ENCODE results near the gene UGT1A1. TPM values are rescaled to one million over a fixed set of nuclear protein-coding genes. Genes with fewer than 3 reads are reported as not detected.

The UGT1A1 gene
- total RNA-seq, 4 donors from 2014 or later = 4.4 to 11.3 (median 6.9) TPM

DNA sequence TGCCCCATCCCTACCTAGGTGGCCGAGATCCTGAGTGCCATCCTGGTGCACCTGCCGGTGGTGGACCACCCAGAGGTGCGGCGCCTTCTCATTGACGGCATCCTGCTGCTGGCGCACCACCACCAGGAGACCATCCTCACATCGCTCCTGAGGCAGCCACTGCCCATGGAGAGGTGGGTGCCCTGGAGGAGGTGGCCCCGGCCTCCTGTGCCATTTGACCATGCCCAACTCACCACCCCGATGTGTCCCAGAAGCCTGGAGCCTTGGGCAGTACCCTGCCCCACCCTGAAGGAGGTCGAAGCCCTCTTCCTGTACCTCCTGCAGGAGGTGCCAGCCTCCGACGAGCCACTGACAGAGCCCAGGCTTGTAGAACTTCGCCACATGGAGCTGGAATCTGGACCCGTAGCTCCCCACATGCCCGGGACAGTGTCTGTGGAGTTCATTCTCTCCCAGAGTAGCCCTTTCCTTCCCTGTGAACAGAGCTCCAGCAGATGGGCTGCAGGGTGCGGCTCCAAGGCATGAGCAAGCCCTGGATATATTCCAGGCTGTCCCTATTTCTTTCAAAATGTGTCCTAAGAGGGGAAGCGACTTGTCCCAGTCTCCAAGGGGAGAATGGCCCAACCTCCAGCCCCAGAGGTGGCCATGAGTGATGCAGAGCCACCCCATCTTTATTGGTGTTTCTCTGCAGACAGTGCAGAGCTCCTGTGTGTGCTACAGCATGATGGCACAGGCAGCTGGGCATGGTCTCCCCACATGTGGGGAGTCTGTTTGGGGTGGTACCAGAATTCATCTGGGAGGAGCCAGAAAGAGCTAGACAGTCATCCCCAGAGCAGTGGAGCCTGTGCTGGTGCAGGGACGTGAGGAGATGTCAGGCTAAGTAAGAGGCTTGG, 60.1 kb downstream of the UGT1A1 start:
- 67 to 79% methylated on average over 1 to 18 of the region's 18 CpGs for WGBS, 2 donors (ENCODE audit: low coverage in 1 of 2)
- H3K4me3 ChIP-seq = no peak overlapping the region
- intact Hi-C loops (cut with DNase I; ENCODE audit: low total_unique reads) (no loop called here), in situ Hi-C loops (cut with MboI; ENCODE audit: low pct_ligation_motif_present in 1 of 4, low pct_unique_long_range_greater_than_20kb in 1 of 4, low sequenced_read_pairs in 3 of 4) (no loop called here)
- H3K36me3 ChIP-seq = no peaks in the 10 kb centered on the region
- no peaks in the 10 kb centered on the region for H3K9me3 ChIP-seq
- H3K4me1 ChIP-seq = no peaks in the 10 kb centered on the region
- no peaks in the 10 kb centered on the region for H3K27me3 ChIP-seq
- peak; percentile 4 for DNase-seq
- H3K27ac ChIP-seq = no peak overlapping the region
- no peak for TF ChIP-seq POLR2A (IDR thresholded peaks at IDR 0.05)
- no peak for TF ChIP-seq POLR2AphosphoS5 (IDR thresholded peaks at IDR 0.05)
- TF ChIP-seq, protein P1, sequence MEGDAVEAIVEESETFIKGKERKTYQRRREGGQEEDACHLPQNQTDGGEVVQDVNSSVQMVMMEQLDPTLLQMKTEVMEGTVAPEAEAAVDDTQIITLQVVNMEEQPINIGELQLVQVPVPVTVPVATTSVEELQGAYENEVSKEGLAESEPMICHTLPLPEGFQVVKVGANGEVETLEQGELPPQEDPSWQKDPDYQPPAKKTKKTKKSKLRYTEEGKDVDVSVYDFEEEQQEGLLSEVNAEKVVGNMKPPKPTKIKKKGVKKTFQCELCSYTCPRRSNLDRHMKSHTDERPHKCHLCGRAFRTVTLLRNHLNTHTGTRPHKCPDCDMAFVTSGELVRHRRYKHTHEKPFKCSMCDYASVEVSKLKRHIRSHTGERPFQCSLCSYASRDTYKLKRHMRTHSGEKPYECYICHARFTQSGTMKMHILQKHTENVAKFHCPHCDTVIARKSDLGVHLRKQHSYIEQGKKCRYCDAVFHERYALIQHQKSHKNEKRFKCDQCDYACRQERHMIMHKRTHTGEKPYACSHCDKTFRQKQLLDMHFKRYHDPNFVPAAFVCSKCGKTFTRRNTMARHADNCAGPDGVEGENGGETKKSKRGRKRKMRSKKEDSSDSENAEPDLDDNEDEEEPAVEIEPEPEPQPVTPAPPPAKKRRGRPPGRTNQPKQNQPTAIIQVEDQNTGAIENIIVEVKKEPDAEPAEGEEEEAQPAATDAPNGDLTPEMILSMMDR (IDR thresholded peaks at IDR 0.05) = no peak
- no peak for TF ChIP-seq EP300 (IDR thresholded peaks at IDR 0.05; ENCODE audit: low read depth)

DNA sequence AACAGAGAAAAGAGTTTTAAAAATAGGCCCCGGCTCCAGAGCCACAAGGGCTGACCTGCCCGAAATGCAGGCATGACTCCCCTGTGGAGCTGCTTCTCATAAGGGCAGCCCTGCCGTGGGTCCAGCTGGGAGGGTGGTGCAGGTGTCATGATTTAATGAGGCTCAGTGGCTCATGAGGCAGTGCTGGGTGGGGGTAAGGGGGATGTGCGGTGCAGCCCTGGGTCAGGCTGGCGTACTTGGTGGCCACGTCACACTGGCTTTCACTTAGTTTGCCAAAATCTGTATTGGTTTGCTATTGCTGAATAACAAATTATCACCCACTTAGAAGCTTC, 60.7 kb downstream of the UGT1A1 start:
- H3K27me3 ChIP-seq = no peaks in the 10 kb centered on the region
- WGBS, 2 donors (ENCODE audit: low coverage in 1 of 2) = 88% methylated on average over 6 of the region's 6 CpGs; no CpG with 5 or more reads in 1 of the 2 donors
- no peak for TF ChIP-seq POLR2AphosphoS5 (IDR thresholded peaks at IDR 0.05)
- TF ChIP-seq EP300 (IDR thresholded peaks at IDR 0.05; ENCODE audit: low read depth) = no peak
- TF ChIP-seq, protein P1 (IDR thresholded peaks at IDR 0.05) = no peak
- no peaks in the 10 kb centered on the region for H3K36me3 ChIP-seq
- no peaks in the 10 kb centered on the region for H3K9me3 ChIP-seq
- H3K27ac ChIP-seq = no peak overlapping the region
- DNase-seq = peak; percentile 3
- in situ Hi-C loops (cut with MboI; ENCODE audit: low pct_ligation_motif_present in 1 of 4, low pct_unique_long_range_greater_than_20kb in 1 of 4, low sequenced_read_pairs in 3 of 4) = no loop called here
- no peaks in the 10 kb centered on the region for H3K4me1 ChIP-seq
- intact Hi-C loops (cut with DNase I; ENCODE audit: low total_unique reads) = no loop called here
- no peak overlapping the region for H3K4me3 ChIP-seq

DNA sequence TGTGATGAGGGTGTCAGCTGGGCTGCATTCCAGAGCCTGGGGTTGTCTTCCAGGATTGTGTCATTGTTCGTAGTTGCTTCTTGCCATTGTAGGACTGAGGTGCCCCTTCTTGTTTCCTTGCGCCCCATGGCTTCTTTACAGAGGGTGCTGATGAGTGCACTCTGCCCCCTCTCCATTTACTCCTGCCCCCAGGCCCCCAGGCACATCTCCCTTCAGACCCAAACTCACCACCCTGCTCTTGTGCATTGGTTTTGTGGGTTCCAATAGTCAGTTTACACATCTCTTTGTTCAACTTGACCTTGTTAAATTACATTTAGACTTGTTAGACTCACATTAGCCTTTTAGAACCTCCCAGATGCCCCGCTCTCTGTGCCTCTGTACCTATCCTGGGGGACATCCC, 61.1 kb downstream of the UGT1A1 start:
- no peak for DNase-seq
- no peaks in the 10 kb centered on the region for H3K27me3 ChIP-seq
- WGBS, 2 donors (ENCODE audit: low coverage in 1 of 2) = 91 to 100% methylated on average over 2 to 3 of the region's 3 CpGs

DNA sequence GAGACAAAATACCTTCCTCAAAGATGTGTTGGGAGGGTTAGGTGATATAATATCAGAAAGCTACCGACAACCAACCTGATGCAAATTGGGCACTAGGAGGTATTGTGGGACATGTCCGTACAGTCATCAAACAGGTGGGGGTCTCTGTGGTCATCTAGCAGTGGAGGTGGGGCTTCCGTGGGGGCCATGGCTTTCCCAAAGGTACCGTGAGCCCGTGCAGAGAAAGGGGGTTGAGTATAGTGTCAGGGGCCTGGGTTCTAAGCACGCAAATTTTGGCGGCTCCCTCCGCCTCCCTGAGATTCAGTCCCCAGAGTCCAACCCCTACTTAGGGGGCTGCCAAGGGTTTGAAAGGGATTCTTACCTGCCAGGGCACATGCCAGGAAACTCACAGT, 61.6 kb downstream of the UGT1A1 start:
- DNase-seq = no peak
- Histone ChIP-seq H3K4me3 (no peak overlapping the region), H3K4me1 (no peaks in the 10 kb centered on the region), H3K27ac (no peak overlapping the region), H3K36me3 (no peaks in the 10 kb centered on the region), H3K27me3 (no peaks in the 10 kb centered on the region), H3K9me3 (peaks cover 0 to 3% of the 10 kb centered on the region in 2 donors)
- WGBS, 2 donors (ENCODE audit: low coverage in 1 of 2) = 83 to 92% methylated on average over 2 to 8 of the region's 8 CpGs
- TF ChIP-seq POLR2AphosphoS5 (IDR thresholded peaks at IDR 0.05) (no peak), POLR2A (IDR thresholded peaks at IDR 0.05) (no peak), EP300 (IDR thresholded peaks at IDR 0.05; ENCODE audit: low read depth) (no peak)
- TF ChIP-seq, protein P1 (IDR thresholded peaks at IDR 0.05) = no peak
- intact Hi-C loops (cut with DNase I; ENCODE audit: low total_unique reads) (no loop called here), in situ Hi-C loops (cut with MboI; ENCODE audit: low pct_ligation_motif_present in 1 of 4, low pct_unique_long_range_greater_than_20kb in 1 of 4, low sequenced_read_pairs in 3 of 4) (no loop called here)

More for the DNA sequence above, 61.1 kb downstream of the UGT1A1 start:
- TF ChIP-seq, protein P1 (IDR thresholded peaks at IDR 0.05) = no peak
- TF ChIP-seq POLR2AphosphoS5 (IDR thresholded peaks at IDR 0.05) (no peak), POLR2A (IDR thresholded peaks at IDR 0.05) (no peak), EP300 (IDR thresholded peaks at IDR 0.05; ENCODE audit: low read depth) (no peak)
- Histone ChIP-seq H3K4me1 (no peaks in the 10 kb centered on the region), H3K4me3 (no peak overlapping the region), H3K36me3 (no peaks in the 10 kb centered on the region), H3K9me3 (peaks cover 0 to 1% of the 10 kb centered on the region in 2 donors), H3K27ac (no peak overlapping the region)
- in situ Hi-C loops (cut with MboI; ENCODE audit: low pct_ligation_motif_present in 1 of 4, low pct_unique_long_range_greater_than_20kb in 1 of 4, low sequenced_read_pairs in 3 of 4) (no loop called here), intact Hi-C loops (cut with DNase I; ENCODE audit: low total_unique reads) (no loop called here)

Data from transverse colon (tissue), 4 donors.